Renal cortical epithelial cell (primary cell): ENCODE data around the gene PRR12. TPM values are rescaled to one million over a fixed set of nuclear protein-coding genes. Genes with fewer than 3 reads are reported as not detected.

Experiments
- DNase-seq: peaks from one replicate; pipeline ENCODE4 v3.0.0-alpha.2; 2011; ENCODE audit warnings: low read depth
- total RNA-seq: library from RNA; depleted of rRNA; stranded (reverse); fragments of >200 nt; gene quantifications from 2 replicates; pipeline ENCODE4 v1.2.3, GENCODE V29; 2014

Gene PRR12
- total RNA-seq, 1 donor from 2014 or later: 8.7 TPM

GRCh38 chr19:49643466-49643865, 52.5 kb downstream of the PRR12 start:
- no peak for DNase-seq

GRCh38 chr19:49645592-49645991, 54.6 kb downstream of the PRR12 start:
- DNase-seq: no peak

DNA sequence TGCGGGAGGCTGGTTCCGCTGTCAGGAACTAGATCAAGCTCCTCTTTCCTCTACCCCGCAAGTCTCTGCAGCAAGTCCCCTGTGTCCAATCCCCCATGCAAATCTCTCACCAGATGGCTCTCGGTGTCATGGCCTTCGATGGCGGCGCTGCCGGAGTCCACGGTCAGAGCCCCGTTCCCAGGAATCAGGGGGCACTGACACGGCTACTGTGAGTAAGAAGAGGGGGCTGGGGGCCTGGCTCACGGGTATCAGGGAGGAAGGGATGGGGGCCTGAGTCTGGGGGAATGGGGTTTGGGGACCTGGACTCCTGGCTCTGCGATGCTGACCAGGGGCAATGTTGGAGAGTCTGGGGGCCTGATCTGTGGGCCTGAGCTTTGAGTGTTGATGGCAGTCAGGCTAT, 55.0 kb downstream of the PRR12 start:
- no peak for DNase-seq

DNA sequence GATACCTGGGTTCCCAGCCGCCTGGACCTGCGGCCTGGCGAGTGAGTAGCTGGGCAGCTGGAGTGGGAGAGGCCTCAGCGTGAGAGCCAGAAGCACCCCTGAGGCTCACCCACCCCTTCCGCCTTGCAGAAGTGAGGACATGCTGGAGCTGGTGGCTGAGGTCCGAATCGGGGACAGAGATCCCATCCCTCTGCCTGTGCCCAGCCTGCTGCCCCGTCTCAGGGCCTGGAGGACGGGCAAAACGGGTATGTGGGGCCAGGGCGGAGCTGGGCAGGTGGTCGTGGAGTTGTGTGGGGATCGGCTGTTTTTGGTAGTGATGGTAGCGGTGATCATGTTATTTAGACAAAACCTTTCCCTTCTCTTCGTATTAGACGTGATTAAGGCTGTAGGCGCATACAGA, 55.6 kb downstream of the PRR12 start:
- DNase-seq: no peak

- no peak for DNase-seq
These were observed 60.2 kb downstream of the PRR12 start for GRCh38 chr19:49651029-49651819.

GRCh38 chr19:49651820-49652550, 61.0 kb downstream of the PRR12 start:
- DNase-seq: no peak

DNA sequence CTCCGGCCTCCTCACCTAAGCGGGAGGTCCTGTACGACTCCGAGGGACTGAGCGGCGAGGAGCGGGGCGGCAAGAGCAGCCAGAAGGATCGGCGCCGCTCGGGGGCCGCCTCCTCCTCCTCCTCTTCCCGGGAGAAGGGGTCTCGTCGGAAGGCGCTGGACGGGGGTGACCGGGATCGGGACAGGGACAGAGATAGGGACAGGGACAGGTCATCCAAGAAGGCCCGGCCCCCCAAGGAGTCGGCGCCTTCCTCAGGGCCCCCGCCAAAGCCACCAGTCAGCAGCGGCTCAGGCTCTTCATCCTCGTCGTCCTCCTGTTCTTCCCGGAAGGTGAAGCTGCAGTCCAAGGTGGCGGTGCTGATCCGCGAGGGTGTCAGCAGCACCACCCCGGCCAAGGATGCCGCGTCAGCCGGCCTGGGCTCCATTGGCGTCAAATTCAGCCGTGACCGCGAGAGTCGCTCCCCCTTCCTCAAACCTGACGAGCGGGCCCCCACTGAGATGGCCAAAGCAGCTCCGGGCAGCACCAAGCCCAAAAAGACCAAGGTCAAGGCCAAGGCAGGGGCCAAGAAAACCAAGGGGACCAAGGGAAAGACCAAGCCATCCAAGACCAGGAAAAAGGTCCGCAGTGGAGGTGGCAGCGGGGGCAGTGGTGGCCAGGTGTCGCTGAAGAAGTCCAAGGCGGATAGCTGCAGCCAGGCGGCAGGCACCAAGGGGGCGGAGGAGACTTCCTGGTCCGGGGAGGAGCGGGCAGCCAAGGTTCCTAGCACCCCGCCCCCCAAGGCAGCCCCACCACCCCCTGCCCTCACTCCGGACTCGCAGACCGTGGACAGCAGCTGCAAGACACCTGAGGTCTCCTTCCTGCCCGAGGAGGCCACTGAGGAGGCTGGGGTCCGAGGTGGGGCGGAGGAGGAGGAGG, 61.8 kb downstream of the PRR12 start:
- no peak for DNase-seq

DNA sequence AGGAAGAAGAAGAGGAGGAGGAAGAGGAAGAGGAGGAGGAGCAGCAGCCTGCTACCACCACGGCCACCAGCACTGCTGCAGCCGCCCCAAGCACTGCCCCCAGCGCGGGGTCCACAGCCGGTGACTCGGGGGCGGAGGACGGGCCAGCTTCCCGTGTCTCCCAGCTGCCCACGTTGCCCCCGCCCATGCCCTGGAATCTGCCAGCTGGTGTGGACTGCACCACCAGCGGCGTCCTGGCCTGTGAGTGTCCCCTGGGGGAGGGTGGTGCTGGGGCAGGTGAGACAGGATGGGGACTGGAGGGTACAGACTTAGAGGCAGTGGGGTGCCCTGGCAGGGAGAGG, 62.5 kb downstream of the PRR12 start:
- DNase-seq: no peak

- no peak for DNase-seq
These were observed 63.6 kb downstream of the PRR12 start for GRCh38 chr19:49654581-49654980.

- DNase-seq: no peak
These were observed 64.8 kb downstream of the PRR12 start for GRCh38 chr19:49655570-49656455.

DNA sequence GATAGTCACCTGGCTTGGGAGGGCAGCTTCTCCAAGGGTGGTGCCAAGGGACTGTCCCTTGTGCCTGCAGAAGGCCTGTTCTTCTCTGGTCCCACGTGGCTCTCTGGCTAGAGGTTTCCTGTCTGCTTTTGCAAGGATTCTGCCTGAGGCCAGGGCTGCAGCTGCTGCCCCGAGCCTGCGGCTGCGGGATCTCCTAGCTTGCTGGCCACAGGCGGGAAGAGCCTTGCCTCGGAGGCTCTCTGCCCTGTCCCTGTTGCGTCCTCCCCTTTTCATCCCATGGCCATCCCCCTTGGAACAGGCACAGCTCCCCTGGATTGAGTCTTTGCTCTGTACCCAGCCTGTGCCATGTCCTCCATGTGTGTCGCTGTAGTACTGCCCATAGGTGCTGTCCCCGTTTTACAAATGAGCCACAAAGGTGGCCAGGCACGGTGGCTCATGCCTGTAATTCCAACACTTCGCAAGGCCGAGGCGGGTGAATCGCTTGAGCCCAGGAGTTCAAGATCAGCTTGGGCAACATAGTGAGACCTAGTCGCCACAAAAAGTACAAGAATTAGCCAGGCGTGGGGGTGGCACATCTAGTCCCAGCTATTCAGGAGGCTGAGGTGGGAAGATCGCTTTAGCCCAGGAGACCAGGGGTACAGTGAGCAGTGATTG, 65.6 kb downstream of the PRR12 start:
- no peak for DNase-seq

DNA sequence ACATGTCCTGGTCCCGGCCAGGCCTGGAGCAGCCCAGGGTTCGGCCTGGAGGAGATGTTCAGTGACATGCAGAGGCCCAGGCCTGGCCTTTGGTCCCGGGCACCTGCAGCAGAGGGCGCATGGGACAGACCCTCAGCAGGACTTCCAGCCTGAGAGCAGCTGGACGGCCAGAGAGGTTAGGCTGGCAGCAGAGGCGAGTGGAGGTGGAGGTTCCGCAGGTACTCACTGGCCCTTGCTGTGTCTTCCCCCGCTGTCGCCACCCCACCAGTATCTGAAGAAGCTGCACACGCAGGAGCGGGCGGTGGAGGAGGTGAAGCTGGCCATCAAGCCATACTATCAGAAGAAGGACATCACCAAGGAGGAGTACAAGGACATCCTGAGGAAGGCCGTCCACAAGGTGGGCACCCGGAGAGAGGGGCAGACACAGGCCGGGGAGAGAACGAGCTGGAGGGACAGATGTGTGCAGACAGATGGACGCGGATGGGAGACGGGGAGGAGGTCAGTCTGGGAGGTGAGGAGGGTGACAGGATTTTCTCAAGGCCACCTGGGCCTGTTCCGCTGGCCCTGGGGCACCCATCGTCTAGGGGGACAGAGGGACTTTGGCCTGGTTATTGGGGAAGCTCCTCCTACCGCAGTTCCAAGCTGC, 66.6 kb downstream of the PRR12 start:
- DNase-seq: no peak

DNA sequence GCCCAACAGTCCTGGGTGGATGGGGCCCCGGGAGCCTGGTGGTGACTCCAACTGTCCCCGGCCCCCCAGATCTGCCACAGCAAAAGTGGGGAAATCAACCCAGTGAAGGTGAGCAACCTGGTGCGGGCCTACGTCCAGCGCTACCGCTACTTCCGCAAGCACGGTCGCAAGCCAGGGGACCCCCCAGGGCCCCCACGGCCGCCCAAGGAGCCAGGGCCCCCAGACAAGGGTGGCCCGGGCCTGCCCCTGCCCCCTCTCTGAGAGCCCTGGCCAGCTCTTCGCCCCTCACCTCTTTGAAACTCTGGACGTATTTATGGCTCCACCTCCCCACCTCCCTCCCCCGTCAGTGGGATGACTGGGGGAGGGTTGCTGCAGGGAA, 67.1 kb downstream of the PRR12 start:
- no peak for DNase-seq

DNA sequence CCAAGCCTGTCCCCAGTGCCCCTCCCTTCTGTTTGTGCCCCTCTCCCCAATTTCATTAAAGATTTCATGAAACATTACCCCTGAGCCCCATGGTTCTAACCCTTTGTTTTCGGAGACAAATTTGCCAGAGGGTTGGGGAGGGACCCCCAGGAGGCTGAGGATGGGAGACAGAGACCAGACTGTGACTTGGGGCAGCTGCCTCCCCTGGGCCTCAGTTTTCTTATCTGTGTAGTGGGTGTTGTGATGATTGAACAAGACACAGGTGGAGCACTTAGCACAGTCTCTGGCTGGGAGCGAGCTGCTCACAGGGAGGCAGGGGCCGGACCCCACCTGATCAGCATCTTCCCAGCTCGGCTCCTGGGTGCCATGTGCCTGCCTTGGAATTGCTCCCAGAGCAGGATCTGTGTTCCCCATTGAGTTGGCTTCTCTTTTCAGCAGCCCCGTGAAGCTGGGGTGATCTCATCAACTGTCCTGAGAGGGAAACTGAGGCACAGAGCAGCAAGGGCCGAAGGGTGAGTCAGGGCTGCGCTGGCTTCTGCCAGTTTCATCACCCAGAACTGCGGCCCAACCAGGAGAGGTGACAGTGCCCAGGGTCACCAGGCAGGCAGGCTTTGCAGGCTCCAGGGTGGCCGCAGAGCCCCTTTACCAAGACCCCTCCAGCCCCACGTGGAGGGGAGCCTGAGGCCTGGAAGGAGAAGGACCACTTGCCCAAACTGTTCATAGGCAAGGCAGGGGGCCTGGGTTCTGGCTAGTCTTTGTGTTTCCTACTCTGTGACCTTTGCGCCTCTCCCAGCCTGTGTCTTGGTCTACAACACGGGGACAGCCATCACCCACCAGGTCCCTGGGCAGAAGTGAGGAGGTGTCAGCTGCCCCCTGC, 67.8 kb downstream of the PRR12 start:
- no peak for DNase-seq

- DNase-seq: no peak
These were observed 69.5 kb downstream of the PRR12 start for GRCh38 chr19:49660338-49660961.

- no peak for DNase-seq
These were observed 71.0 kb downstream of the PRR12 start for GRCh38 chr19:49662011-49662410.

DNA sequence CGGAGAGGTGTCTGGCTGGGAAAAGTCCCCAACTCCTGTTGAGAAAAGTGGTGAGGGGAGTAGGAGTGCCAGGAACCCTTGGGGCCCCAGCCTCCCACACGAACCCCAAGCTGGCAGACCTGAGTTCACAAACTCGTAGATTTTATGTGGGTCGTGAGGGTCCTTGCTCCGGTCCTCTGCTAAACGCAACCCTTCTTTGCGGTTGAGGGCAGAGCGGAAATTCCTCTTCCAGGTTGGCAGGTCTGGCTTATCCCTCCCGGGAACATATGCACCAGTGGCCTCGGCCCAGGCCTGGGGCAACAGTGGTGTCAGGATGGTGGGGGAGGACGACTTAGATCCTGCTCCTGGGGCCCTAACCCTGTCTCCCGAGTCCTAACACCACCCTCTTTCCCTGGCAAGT, 72.2 kb downstream of the PRR12 start:
- DNase-seq: no peak

DNA sequence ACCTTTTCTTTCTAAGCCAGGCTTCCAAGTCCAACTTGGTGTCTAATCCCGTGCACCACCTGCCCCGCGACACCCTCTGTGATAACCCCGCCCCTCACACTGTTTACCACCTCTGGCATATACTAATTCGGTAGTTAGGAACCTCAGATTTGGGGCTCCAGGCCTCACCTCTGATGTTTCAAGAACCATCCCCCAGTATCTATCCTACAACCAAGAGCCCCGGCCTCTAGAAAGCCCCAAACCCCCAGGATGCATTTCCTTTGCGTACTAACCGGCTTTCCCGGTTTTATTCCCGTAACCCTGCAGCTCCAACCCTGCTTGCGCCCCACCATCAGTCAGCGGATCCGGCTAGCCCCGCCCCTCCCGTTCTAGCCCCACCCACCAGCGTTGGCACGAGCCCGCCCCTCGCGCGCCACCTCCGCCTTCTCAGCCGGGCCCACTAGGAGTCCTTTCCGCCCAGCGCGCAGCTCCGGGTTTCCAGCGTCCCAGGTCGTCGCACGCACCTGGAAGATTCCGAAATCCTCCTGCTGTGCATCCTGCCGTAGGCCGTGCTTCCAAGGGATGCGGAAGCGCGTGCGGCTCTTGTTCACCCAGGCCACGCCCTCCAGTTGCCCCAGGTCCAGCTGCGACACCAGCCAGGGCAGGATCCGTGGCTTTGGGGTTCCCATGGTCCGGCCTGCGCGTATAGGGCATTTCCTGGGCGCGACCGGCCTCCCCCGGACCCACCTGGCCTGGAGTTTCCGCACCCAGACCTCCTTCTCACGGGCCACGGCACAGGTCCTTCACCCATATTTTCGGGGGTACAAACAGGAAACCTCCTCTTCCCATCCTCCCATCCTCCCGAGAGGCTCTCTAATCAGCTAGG, 73.4 kb downstream of the PRR12 start:
- DNase-seq: peak; percentile 66
